B cell (primary cell): Measurements from ENCODE around the gene EFCC1. TPM values are rescaled to one million over a fixed set of nuclear protein-coding genes. Genes with fewer than 3 reads are reported as not detected.

Source experiments
- ATAC-seq: fragments of 200-7000 bp; cut with Tn5 transposase; one replicate; pipeline ENCODE4 v1.10.0; 2021; ENCODE audit warnings: low read depth, mild to moderate bottlenecking, moderate number of reproducible peaks, moderate library complexity
- CTCF ChIA-PET: fragments of 350-600 bp; sonication (Branson Sonifier 250); formaldehyde crosslinking; loops from one replicate; lab custom pipeline; 2021; ENCODE audit warnings: antibody characterized with exemption, inconsistent platforms; lab: Charles Lee
- POLR2A ChIA-PET: fragments of 350-600 bp; sonication (Branson Sonifier 250); formaldehyde crosslinking; loops from one replicate; lab custom pipeline; 2021; ENCODE audit warnings: antibody characterized with exemption; lab: Charles Lee
- DNase-seq: peaks from one replicate; pipeline ENCODE4 v3.0.0; 2013
- H2AFZ ChIP-seq: 2 replicates; pipeline ENCODE4 v1.6.1; 2012; ENCODE audit warnings: mild to moderate bottlenecking, low read depth, low read length; ENCODE audit not compliant: insufficient read depth, poor library complexity, severe bottlenecking
- H3K27ac ChIP-seq, 2 donors: 1 replicate in 1 of 2; 2 replicates in 1 of 2; pipeline ENCODE4 v1.5.1; 2012 to 2013; ENCODE audit warnings: low read length in 2 of 2, mild to moderate bottlenecking in 2 of 2, moderate library complexity in 1 of 2
- H3K27me3 ChIP-seq, 4 experiments: fragments of 200-600 bp in 1 of 4; sonication (generic) in 1 of 4; replicated peaks in 1 of 4; 1 replicate in 2 of 4; 2 replicates in 2 of 4; pipeline versions ENCODE4 v1.6.1 to v1.7.0; 2013 to 2016; ENCODE audit warnings: low read length in 3 of 4, mild to moderate bottlenecking in 2 of 4, mixed read lengths in 1 of 4, moderate library complexity in 1 of 4; ENCODE audit not compliant: insufficient read depth in 4 of 4, control insufficient read depth in 3 of 4; ENCODE audit errors: control extremely low read depth in 1 of 4
- H3K36me3 ChIP-seq, 2 experiments: replicated peaks in 1 of 2; 1 replicate in 1 of 2; 2 replicates in 1 of 2; pipeline versions ENCODE4 v1.6.1 to v1.7.1; 2013; ENCODE audit warnings: low read length in 1 of 2; ENCODE audit not compliant: insufficient read depth in 2 of 2, control insufficient read depth in 1 of 2; ENCODE audit errors: control extremely low read depth in 1 of 2, extremely low read depth in 1 of 2
- H3K4me1 ChIP-seq, 2 donors: fragments of 200-600 bp in 1 of 2; sonication (generic) in 1 of 2; 1 replicate in 1 of 2; 2 replicates in 1 of 2; pipeline versions ENCODE4 v1.5.1 to v1.6.1; 2013 to 2017; ENCODE audit warnings: low read length in 2 of 2; ENCODE audit not compliant: control insufficient read depth in 2 of 2, insufficient read depth in 2 of 2
- H3K4me2 ChIP-seq: replicated peaks from 2 replicates; pipeline ENCODE3; 2012; ENCODE audit warnings: mild to moderate bottlenecking, low read depth, low read length; ENCODE audit not compliant: poor library complexity, severe bottlenecking
- H3K4me3 ChIP-seq, 5 experiments: fragments of 200-600 bp in 1 of 5; sonication (generic) in 1 of 5; 1 replicate in 3 of 5; 2 replicates in 2 of 5; pipeline versions ENCODE4 v1.5.1 to v1.7.0; 2011 to 2016; ENCODE audit warnings: low read length in 4 of 5, mild to moderate bottlenecking in 4 of 5, low read depth in 2 of 5, control low read depth in 1 of 5, moderate library complexity in 1 of 5; ENCODE audit not compliant: insufficient read depth in 1 of 5; ENCODE audit errors: control extremely low read depth in 1 of 5, extremely low read depth in 1 of 5
- H3K79me2 ChIP-seq: fragments of 200-600 bp; sonication (generic); one replicate; pipeline ENCODE4 v1.6.0; 2016; ENCODE audit warnings: low read length; ENCODE audit not compliant: control insufficient read depth, insufficient read depth
- H3K9ac ChIP-seq: fragments of 200-600 bp; sonication (generic); 2 replicates; pipeline ENCODE4 v1.6.1; 2017; ENCODE audit warnings: mild to moderate bottlenecking, low read length, moderate library complexity
- H3K9me3 ChIP-seq, 3 donors: one replicate each; pipeline versions ENCODE4 v1.6.1 to v1.7.1; 2013; ENCODE audit warnings: low read length in 2 of 3; ENCODE audit not compliant: control insufficient read depth in 2 of 3, insufficient read depth in 1 of 3; ENCODE audit errors: control extremely low read depth in 1 of 3
- H4K20me1 ChIP-seq: 2 replicates; pipeline ENCODE4 v1.6.0; 2012; ENCODE audit warnings: mild to moderate bottlenecking, low read length; ENCODE audit not compliant: insufficient read depth, control insufficient read depth, poor library complexity, severe bottlenecking
- H3K27ac Mint-ChIP-seq: one replicate; pipeline ENCODE4 v1.8.0; 2021; ENCODE audit warnings: mixed read lengths
- H3K27me3 Mint-ChIP-seq: one replicate; pipeline ENCODE4 v1.8.0; 2021; ENCODE audit warnings: mixed read lengths
- H3K4me1 Mint-ChIP-seq: one replicate; pipeline ENCODE4 v1.8.0; 2021; ENCODE audit warnings: mixed read lengths
- H3K4me3 Mint-ChIP-seq: one replicate; pipeline ENCODE4 v1.8.0; 2021; ENCODE audit warnings: mixed read lengths
- H3K9me3 Mint-ChIP-seq: one replicate; pipeline ENCODE4 v1.8.0; 2022; ENCODE audit warnings: mixed read lengths; ENCODE audit not compliant: insufficient read depth
- EZH2 ChIP-seq: IDR thresholded peaks from 2 replicates; pipeline ENCODE4 v1.6.1; 2012; ENCODE audit warnings: borderline replicate concordance, low read depth, mild to moderate bottlenecking, moderate library complexity, low read length; ENCODE audit not compliant: insufficient read depth, poor library complexity, severe bottlenecking
- whole genome bisulfite sequencing: methylation state at CpG from one replicate; pipeline ENCODE4 v1.1.5; 2013; ENCODE audit warnings: missing lambda C conversion rate; ENCODE audit not compliant: insufficient coverage; 5-methylcytosine and 5-hydroxymethylcytosine counted together
- intact Hi-C: fragments of 100-400 bp; cut with micrococcal nuclease; formaldehyde crosslinking; loops from one replicate; pipeline ENCODE4 v1.10.0; 2022
- polyA plus RNA-seq: library from polyadenylated mRNA; depleted of rRNA; stranded (reverse); fragments of >200 nt; gene quantifications from 2 replicates; pipeline ENCODE4 v1.2.3, GENCODE V29; 2012
- total RNA-seq, 2 donors: library from RNA; stranded (reverse); fragments of 120-200 nt in 1 of 2; gene quantifications; 1 replicate in 1 of 2; 2 replicates in 1 of 2; pipeline versions ENCODE4 v1.2.3 to v1.2.4, GENCODE V29; 2013 to 2022
- TF ChIP-seq, protein P1 (sequence below): fragments of 200-600 bp; IDR thresholded peaks from one replicate; pipeline ENCODE4 v1.8.0; 2022; ENCODE audit warnings: antibody characterized with exemption, mild to moderate bottlenecking

EFCC1 gene
- total and polyA plus RNA-seq, 2 donors (not counting 1 experiment from before 2014, with no cell fraction given) = 0.06 TPM; not detected in 1

DNA sequence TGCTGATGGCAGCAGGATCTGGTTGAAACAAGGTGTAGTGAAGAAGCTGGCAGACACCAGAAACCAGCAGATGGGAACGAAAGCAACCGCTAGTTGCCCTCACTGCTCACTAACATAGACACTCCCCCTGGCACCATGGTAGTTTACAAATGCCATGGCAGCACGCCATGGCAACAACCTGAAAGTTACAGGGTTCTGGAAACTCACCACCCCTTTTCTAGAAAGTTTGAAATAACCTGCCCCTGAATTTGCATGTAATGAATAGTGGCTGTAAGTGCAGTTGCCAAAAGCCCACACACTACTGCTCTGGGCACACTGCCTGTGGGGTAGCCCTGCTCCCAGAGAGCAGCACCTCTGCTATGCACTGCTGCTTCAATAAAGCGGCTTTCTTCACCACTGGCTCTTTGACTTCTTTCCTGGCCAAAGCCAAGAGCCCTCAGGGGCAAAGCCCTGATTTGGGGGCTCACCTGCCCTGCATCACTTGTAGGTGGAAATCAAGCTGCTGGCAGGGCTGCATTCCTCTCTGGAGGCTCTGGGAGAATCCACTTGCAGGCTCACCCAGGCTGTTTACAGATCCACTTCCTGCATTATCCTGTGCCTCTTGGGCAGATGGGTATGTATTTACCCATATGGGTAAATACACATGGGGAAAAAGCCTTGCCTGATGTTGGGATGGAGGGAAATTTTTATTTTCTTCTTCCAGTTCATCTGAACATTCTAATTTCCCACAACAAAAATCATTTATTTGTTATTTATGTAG is 57.5 kb downstream of the EFCC1 start:
- Mint-ChIP-seq H3K9me3 (no peaks in the 10 kb centered on the region), H3K4me1 (peaks cover 10% of the 10 kb centered on the region), H3K27me3 (peaks cover 35% of the 10 kb centered on the region), H3K27ac (no peak overlapping the region), H3K4me3 (no peak overlapping the region)
- ChIA-PET CTCF (interaction anchor here (1.5 to 9.6 kb wide), 2 partner anchors 42 to 189 kb away, joined by 3 to 294 read pairs; partner anchors contain the start of gene COPG1), POLR2A (no interaction called here)
- TF ChIP-seq, protein P1, sequence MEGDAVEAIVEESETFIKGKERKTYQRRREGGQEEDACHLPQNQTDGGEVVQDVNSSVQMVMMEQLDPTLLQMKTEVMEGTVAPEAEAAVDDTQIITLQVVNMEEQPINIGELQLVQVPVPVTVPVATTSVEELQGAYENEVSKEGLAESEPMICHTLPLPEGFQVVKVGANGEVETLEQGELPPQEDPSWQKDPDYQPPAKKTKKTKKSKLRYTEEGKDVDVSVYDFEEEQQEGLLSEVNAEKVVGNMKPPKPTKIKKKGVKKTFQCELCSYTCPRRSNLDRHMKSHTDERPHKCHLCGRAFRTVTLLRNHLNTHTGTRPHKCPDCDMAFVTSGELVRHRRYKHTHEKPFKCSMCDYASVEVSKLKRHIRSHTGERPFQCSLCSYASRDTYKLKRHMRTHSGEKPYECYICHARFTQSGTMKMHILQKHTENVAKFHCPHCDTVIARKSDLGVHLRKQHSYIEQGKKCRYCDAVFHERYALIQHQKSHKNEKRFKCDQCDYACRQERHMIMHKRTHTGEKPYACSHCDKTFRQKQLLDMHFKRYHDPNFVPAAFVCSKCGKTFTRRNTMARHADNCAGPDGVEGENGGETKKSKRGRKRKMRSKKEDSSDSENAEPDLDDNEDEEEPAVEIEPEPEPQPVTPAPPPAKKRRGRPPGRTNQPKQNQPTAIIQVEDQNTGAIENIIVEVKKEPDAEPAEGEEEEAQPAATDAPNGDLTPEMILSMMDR = no peak
- no peak for TF ChIP-seq EZH2
- Histone ChIP-seq H4K20me1 (no peaks in the 10 kb centered on the region), H3K27me3 (peaks cover 0 to 29% (median 7%) of the 10 kb centered on the region in 4 experiments), H3K79me2 (no peaks in the 10 kb centered on the region), H3K27ac (no peak overlapping the region), H3K4me1 (peaks cover 5 to 21% of the 10 kb centered on the region in 2 donors), H3K36me3 (no peaks in the 10 kb centered on the region), H2AFZ (no peak overlapping the region), H3K4me2 (no peak overlapping the region), H3K9me3 (peaks cover 0 to 4% (median 0%) of the 10 kb centered on the region in 3 donors), H3K9ac (no peak overlapping the region), H3K4me3 (no peak overlapping the region)
- peak; percentile 45 for ATAC-seq
- DNase-seq = peak; percentile 53
- intact Hi-C loops = no loop called here
- 0% methylated on average over 2 of the region's 4 CpGs for WGBS
